Adrenal gland (tissue), 5 donors: ENCODE results near the gene MMP24.

Experiments used
- CTCF ChIP-seq, 6 experiments: fragments of 450-650 bp in 4 of 6; fragments of 200-600 bp in 2 of 6; sonication (generic) in 1 of 6; IDR thresholded peaks; 1 replicate in 5 of 6; 2 replicates in 1 of 6; pipeline versions ENCODE4 v1.5.1 to v1.8.0; 2016 to 2021; ENCODE audit warnings: antibody characterized with exemption in 6 of 6, mild to moderate bottlenecking in 2 of 6, moderate library complexity in 1 of 6
- POLR2A ChIP-seq, 2 donors: fragments of 450-650 bp; IDR thresholded peaks; one replicate each; pipeline ENCODE4 v1.6.1; 2017; ENCODE audit warnings: antibody characterized with exemption in 2 of 2, mild to moderate bottlenecking in 2 of 2, moderate library complexity in 1 of 2
- donor health status: DM: no; HTN: no; CAD: no.

GRCh38 chr20:35304956-35305355 is 78.5 kb downstream of the MMP24 start:
- TF ChIP-seq CTCF (IDR thresholded peaks at IDR 0.05): no peak
- no peak for TF ChIP-seq POLR2A (IDR thresholded peaks at IDR 0.05)
